Superior temporal gyrus (tissue), 1 donor: ENCODE results near the gene TNFAIP8L1.
"Not testable (repeated sequence)": the region's sequence is repeated elsewhere in the genome, so short reads cannot be mapped to it uniquely, and the experiment has no call there.

Source experiments
- DNase-seq: peaks from one replicate; pipeline ENCODE4 v3.0.0-alpha.2; 2016; ENCODE audit errors: extremely low spot score

The TNFAIP8L1 gene

DNA sequence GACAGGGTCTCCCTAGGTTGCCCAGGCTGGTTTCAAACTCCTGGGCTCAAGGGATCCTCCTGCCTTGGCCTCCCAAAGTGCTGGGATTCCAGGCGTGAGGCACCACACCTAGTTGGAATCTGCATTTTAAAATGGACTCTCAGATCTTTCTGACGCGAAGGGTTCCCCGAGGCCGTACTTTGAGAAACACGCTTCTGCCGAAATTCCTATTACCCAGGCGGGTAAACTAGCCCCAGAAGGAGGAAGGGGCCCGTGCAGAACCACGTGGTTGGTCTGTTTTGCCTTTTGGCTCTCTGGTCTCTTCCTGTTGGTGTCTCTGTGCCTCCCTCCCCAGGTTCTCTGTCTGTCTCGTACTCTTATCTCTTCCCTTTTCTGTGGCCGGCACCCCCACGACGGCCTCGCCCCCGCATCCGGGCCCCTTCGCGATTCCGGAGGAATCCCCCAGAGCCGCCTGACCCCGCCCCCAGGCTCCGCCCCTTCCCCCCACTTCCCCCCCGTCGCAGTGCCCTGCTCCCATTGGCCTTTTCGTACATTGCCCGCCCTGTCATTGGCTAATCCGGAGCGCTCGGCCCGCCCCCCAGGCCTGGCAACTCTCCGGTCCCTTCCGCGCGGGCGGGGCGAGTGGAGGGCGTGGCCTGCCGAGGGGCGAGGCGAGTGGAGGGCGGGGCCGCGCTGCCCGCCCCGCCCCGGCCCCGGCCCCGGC is at the start of gene TNFAIP8L1:
TNFAIP8L1 (plus strand) TSS at position 689 of the 703 bp plus-strand sequence. CDS start 12,354 bp downstream, outside the sequence.
- peak; percentile 90 for DNase-seq

DNA sequence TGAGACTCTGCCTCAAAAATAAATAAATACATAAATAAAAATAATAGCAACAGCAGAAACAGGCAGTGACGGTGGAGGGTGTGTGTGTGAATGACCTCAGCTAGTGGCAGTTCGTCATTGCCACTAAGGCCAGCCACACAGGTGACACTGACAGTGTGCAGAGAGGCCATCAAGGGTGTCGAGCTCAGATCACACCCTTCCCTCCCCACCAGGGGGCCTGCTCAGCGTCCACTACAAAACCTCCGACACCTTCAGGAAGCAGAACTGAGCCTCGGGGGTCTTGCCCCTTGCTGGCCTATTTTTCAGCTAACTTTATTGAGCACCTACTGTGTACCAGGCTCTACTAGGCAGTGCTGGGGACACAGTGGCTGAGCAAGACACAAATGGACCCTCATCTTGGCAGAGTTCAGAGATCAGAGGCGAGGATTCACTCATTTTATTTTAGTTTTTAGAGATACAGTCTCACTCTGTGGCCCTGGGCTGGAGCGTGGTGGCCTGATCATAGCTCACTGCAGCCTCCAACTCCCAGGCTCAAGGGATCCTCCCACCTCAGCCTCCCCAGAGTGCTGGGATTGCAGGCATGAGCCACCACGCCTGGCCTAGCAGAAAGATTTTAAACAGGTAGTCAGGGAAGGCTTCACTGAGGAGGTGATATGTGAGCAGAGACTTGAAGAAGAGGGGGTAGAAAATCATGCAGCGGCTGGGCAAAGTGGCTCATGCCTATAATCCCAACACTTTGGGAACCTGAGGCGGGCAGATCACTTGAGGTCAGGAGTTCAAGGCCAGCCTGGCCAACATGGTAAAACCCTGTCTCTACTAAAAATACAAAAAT is 49.5 kb upstream of the TNFAIP8L1 start:
- no peak for DNase-seq

DNA sequence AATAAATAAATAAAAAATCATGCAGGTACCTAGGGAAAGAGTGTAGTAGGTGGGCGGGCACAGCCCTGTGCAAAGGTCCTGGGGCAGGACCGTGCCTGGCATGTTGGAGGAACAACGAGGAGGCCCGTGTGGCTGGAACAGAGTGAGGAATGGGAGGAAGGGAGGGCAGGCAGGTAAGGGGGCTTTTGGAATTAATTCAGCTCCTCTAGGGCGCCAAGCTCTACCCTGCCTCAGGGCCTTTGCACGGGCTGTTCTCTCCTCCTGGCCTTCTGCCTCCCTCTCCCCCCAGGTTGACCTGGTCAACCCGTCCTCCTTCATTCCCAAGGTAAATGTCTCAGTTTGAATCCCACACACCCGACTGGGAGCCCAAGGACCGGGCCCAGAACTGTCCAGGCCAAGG is 48.8 kb upstream of the TNFAIP8L1 start:
- DNase-seq, result no peak

DNA sequence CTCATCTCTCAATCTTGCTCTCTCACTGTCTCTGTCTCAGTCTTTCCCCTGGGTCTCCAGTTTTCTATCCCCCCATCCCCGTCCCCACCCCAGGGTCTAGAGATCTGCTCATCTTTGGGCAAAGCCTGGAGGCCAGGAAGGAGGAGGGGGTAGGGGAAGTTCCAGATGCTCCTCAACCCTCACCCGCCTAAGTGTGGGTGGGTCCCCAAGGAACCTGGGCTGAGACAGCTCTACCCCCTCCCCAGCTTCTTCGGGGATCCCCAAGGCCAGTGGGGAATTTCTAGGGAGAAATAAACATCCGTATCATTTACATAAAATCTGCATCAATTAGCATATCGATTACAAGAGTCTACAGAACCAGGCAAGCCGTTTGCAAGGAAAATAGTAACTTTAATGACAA is 48.0 kb upstream of the TNFAIP8L1 start:
- DNase-seq, result no peak

DNA sequence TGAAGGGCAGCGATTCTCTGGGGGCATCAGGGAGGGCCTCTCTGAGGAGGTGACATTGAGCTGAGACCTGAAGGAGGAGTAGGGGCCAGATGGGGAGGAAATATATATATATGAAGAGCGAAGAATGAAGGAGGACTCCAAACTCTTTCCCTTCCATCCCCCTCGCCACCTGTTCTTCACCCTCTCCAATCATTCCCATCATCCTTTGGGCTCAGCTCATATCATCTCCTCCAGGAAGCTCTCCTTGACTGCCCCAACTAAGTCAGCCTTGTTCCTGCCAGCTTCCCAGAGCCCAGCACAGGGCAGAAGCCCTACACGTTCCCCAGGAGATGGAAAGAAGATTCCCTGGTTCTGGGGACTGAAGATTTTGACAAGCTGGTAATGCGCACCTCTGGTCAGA is 46.9 kb upstream of the TNFAIP8L1 start:
- DNase-seq, result no peak

DNA sequence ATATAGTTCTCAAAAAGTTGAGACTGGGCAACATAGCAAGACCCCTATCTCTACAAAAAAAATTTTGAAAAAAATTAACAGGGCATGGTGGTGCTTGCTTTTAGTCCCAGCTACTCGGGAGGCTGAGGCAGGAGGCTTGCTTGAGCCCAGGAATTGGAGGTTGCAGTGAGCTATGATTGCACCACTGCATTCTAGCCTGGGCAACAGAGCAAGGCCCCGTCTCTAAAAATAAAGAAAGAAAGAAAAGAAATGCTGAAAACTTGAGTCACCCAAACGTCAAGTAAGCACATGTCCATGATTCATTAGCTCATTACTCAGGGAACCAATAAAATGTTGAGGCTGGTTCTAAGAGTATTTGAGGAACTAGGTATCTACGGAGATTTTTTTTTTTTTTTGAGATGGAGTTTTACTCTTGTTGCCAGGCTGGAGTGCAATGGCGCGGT is 45.9 kb upstream of the TNFAIP8L1 start:
- DNase-seq, result no peak

DNA sequence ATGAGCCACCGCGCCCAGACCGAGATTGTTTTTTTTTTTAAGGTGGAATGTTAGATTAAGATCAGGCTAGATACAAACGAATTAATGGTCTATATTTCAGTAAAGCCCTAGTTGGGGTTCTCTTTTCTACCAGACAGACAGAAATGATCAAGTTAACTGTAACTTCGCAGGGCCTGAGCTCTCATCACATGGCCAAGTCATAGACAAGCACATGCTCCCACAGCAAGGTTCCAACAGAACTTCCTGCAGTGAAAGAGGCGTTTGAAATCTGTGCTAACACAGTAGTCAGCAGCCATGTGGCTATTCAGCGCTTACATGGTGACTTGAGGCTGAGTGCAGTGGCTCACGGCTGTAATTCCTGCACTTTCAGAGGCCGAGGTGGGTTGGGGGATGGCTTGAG is 45.1 kb upstream of the TNFAIP8L1 start:
- no peak for DNase-seq

DNA sequence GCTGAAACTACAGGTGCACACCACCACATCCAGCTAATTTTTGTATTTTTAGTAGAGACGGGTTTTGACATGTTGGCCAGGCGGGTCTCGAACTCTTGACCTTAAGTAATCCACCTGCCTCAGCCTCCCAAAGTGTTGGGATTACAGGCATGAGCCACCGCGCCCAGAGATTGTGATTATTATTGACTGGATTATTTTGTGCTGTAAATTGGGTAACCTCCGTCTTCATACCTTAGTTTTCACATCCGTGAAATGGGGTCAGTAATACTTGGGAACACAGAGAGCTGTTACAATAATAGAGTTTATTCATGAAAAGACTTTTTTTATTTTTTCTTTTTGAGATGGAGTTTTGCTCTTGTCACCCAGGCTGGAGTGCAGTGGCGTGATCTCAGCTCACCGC is 44.2 kb upstream of the TNFAIP8L1 start:
- DNase-seq, result not testable (repeated sequence)

DNA sequence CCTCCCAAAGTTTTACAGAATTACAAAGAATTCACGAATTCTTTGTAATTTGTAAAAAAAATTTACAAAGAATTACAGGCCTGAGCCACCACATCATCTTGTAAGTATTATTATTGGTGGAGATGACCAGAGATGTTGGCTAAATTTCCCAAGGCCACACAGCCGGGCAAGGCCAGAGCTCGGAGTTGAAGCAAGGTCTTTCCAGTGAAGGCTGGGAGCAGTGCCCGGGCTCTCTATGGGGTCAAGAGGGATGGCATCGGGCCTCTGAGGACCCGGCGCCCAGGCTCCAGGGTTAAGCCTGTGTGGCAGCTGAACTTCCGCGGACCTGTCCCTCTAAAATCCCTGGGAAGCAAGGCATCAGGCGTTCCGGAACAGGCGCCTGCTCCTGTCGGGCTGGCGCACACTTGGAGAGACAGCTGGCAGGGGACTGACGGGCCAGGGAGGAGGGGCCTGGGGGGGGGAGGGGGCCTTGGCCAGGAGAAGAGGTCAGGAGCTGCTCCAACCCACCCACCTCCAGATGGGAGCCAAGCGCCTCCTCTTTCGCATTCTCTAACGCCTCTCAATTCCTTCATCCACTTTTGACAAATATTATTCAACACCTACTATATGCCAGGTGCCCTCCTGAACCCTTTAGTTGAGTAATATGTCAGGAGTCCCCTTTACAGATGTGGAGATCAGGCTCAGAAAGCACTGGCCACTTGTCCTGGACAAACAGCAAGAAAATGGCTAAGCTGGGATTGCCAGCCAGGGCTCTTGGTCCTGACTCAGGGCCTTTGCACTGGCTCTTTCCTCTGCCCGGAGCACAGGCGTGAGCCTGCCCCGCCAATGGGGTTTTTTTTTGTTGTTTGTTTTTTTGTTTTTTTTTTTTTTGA is 43.0 kb upstream of the TNFAIP8L1 start:
- no peak for DNase-seq

DNA sequence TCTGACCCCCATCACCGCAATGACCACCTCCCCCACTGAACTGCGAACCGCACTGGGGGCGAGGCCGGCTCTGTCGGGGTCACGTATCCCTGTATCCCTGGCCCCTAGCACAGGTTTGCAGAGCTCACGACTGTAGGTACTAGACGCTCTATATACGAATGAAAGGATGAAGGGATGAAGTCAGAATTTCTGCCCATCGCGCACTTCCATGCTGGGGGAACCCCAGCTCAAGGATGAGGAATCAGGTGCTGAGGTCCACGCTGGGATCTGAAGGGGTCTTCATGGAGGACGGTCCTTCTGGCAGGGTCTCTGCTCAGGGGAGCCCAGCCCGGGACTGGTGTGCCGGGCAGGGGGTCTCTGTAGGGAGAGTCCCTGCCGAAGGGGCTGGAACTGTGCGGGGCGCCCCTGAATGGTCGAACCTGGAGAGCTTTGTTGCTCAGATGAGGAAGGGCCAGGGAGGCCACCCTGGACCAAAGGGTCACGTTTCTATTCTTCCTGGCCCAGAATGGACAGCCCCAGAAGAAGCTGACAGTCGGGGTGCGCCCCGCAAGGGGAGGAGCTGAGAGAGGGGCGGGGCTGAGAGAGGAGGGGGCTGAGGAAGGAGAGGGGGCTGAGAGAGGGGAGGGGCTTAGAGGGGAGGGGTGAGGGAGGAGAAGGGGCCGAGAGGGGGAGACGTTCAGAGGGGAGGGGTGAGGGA is 41.9 kb upstream of the TNFAIP8L1 start:
- no peak for DNase-seq

DNA sequence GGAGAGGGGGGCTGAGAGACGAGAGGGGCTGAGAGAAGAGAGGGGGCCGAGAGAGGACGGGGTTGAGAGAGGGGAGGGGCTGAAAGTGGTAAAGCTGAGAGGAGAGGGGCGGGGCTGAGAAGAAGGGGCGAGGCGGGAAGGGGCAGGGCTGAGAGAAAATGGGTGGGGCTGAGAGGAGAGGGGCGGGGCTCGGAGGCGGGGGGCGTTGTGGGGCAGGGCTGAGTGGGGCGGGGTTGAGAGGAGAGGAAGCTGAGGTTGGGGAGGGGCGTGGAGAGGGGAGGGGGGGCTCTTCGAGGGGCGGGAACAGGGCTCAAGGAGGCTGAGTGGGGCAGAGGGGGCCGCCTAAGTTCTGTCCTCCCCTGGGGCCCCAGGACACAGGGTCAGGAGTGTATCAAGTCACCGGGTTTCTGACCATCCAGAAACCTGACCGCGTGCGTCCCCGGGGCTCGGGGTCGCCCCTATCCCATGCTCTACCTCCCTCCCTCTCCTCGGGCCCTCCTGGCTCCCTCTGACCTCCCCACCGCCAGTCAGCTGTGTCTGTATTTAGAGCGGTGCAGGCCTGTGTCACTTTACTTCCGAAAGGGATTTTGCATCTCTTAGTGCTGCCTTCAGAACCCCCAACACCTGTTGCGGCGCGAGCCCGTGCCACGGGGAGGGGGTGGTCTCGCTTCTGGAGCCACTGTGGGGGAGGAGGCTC is 41.2 kb upstream of the TNFAIP8L1 start:
- DNase-seq, result no peak

DNA sequence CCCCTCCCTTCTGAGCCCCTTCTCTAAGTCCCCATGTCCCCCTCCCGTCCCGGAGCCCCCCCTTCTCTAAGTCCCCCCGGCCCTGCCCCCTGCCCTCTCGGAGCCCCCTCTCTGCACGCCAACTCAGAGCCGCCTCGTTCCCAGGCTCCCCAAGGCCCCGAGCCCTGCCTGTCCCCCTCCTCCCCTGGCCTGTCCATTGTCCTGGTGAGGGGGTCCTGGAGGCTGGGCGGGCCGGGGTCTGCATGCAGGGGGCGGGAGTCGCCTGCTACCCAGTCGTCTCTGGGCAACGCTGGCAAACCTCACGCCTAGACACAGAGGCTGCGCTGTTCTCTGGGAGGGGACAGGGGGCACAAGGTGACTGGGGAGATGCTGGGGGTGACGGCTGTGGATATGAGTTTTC is 40.6 kb upstream of the TNFAIP8L1 start:
- DNase-seq, result no peak

DNA sequence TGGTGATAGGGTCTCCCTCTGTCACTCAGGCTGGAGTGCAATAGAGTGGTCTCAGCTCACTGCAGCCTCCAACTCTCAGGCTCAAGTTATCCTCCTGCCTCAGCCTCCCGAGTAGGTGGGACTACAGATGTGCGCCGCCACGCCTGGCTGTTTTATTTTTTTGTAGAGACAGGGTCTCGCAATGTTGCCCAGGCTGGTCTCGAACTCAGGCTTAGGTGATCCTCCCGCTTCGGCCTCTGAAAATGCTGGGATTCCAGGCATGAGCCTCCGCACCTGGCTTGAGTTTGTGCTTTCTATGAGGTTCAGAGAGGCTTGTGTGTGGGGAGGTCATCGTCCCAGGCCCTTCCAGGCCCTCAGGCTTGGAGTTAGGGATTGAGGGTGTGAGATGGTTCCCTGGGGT is 39.2 kb upstream of the TNFAIP8L1 start:
- DNase-seq, result no peak

DNA sequence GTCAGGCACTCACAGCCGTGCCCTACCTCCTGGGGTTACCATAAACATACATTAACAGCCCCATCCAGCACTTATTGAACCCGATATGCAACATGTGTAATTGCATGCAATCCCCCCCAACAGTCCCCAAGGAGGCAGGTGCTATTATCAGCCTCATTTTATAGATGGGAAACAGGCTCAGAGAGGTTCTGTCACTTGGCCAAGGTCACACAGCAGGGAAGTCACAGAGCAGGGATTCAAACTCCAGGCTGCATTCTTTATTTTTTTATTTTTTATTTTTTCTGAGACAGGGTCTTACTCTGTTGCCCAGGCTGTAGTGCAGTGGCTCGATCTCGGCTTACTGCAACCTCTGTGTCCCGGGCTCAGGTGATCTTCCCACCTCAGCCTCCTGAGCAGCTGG is 38.4 kb upstream of the TNFAIP8L1 start:
- no peak for DNase-seq

DNA sequence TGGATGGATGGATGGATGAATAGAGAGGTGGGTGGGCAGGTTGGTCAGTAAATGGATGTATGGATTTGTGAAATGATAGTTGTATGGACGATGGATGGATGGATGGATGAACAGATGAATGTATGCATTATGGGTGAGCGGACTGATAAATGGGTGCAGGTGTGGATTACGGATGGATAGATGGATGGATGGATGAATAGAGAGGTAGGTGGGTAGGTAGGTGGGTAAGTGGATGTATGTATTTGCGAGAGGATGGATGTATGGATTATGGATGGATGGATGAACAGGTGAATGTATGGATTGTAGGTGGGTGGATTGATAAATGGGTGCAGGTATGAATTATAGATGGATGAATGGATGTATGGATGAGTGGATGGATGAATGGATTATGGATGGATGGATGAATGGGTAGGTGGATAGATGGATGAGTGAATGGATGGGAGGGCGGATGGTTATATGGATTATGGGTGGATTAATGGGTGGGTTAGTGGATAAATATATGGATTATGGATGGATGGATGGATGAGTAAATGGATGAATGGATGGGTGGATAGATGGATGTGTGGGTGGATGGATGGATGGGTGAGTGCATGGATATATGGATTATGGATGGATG is 37.0 kb upstream of the TNFAIP8L1 start:
- no peak for DNase-seq

DNA sequence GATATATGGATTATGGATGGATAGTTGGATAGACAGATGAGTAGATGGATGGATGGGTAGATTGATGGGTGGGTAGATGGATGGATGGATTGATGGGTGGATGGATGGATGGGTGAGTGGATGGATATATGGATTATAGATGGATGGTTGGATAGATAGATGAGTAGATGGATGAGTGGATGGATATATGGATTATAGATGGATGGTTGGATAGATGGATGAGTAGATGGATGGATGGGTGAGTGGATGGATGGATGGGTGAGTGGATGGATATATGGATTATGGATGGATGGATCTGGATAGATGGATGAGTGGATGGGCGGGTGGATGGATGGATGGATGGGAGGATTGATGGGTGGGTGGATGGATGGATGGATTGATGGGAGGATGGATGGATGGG is 36.4 kb upstream of the TNFAIP8L1 start:
- no peak for DNase-seq

DNA sequence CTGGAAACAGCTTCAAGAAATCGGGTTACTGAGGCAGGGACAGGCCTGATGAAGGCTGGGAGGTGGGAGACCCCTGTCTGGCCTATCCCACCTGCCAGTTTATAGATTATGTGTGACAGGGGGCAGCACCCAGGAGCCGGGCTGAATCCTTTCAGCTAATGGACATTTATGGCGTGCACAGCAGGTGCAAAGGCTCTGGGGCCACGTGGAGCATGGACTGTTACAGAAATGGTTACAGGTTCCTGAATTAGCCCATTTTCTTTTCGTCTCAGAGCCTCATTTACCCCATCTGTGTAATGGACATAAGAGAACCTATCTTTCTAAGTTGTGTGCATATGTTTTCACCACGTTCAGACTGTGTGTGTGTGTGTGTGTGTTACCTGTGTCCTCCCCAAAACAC is 34.4 kb upstream of the TNFAIP8L1 start:
- no peak for DNase-seq

DNA sequence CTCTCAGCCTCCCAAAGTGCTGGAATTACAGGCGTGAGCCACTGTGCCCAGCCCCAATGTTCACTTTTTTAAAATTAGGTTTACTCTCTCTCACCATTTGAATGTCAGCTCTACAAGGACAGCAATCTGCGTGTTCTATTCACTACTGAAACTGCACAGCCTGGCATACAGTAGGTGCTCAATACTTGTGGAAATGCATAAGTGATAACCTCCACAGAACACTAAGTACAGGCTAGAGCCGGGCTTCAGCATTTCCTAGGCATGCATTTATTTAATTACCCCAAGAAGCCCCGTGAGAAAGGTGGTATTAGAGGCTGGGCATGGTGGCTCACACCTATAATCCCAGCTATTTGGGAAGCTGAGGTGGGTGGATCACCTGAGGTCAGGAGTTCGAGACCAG is 33.1 kb upstream of the TNFAIP8L1 start:
- no peak for DNase-seq

DNA sequence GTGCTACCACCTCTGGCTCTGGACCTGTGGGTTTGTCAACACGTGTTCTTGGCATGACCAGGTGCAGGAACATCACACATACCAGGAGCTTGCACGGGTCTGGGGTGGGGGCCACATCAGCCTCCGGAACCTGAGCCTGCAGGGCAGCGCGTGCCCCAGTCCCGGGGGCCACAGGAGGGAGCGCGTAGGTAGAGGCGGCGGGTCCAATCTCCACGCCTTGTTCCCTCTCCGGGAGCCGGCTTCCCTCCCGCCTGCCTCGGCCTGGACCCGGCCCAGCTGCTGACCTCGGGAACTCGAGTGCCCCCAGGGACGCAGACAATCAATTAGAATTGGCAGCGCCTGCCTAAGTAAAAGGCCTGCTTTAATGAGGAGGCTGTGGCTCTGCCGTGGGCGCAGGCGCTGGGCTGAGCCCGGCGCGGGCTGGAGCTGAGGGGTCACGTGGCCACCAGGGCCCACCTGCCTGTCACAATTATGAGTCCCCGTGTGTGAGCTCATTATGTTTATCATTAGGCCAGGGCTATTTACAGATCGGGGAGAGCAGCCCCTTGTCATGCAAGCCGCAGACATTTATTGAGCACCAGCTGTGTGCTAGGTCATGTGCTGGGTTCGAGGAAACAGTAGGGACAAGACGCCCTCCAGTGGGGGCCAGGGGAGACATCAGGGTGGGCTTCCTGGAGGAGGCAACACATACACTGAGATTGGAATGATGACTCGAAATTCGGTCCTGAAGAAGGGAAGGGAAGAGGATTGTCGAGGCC is 32.2 kb upstream of the TNFAIP8L1 start:
- peak; percentile 20 for DNase-seq
